GM21515 (cell line): Measurements from ENCODE around the gene ZMIZ1.

Source experiments
- ATAC-seq: cut with Tn5 transposase; IDR thresholded peaks from one replicate; pipeline ENCODE4 v1.9.1; 2021; ENCODE audit not compliant: unreplicated experiment

Gene ZMIZ1

GRCh38 chr10:79184657-79185056 lies 115.9 kb downstream of the ZMIZ1 start:
- ATAC-seq = no peak

GRCh38 chr10:79185067-79185774 lies 116.5 kb downstream of the ZMIZ1 start:
- no peak for ATAC-seq

- no peak for ATAC-seq
Measured at GRCh38 chr10:79185796-79186374, 117.1 kb downstream of the ZMIZ1 start.

GRCh38 chr10:79186486-79187120 lies 117.8 kb downstream of the ZMIZ1 start:
- no peak for ATAC-seq

GRCh38 chr10:79187121-79187940 lies 118.6 kb downstream of the ZMIZ1 start:
- ATAC-seq = no peak

GRCh38 chr10:79188154-79188965 lies 119.6 kb downstream of the ZMIZ1 start:
- no peak for ATAC-seq

GRCh38 chr10:79189181-79189580 lies 120.4 kb downstream of the ZMIZ1 start:
- no peak for ATAC-seq

- ATAC-seq = no peak
Measured at GRCh38 chr10:79189853-79190435, 121.2 kb downstream of the ZMIZ1 start.

GRCh38 chr10:79190740-79191261 lies 122.0 kb downstream of the ZMIZ1 start:
- ATAC-seq = no peak

GRCh38 chr10:79191951-79192676 lies 123.3 kb downstream of the ZMIZ1 start:
- no peak for ATAC-seq

- no peak for ATAC-seq
Measured at GRCh38 chr10:79192677-79193003, 123.9 kb downstream of the ZMIZ1 start.

GRCh38 chr10:79193694-79194382 lies 125.1 kb downstream of the ZMIZ1 start:
- ATAC-seq = no peak

- peak; percentile 80 for ATAC-seq
Measured at GRCh38 chr10:79195091-79195923, 126.5 kb downstream of the ZMIZ1 start.

- peak; percentile 48 for ATAC-seq
Measured at GRCh38 chr10:79196470-79197461, 128.0 kb downstream of the ZMIZ1 start.

- ATAC-seq = no peak
Measured at GRCh38 chr10:79197558-79197957, 128.8 kb downstream of the ZMIZ1 start.

- no peak for ATAC-seq
Measured at GRCh38 chr10:79200346-79200745, 131.6 kb downstream of the ZMIZ1 start.

- ATAC-seq = no peak
Measured at GRCh38 chr10:79201706-79202105, 132.9 kb downstream of the ZMIZ1 start.
